Measurements from ENCODE around the gene BICD2.

The BICD2 gene

DNA sequence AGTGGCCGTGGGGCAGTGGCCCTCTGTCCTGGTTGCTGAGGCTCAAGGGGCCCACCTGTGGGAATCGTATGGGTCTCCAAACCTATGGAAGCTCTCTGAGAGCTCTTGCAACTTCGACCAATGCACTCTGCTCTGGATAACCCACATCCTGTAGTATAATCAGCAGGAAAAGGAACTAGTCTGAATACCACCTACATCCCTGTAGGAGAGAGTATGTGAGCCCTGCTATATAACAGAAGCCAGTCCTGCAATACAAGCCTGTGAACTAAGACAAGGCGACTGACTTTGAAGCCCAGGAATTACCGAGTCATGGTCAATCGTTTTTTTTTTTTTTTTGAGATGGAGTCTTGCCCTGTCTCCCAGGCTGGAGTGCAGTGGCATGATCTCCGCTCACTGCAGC is 29.8 kb upstream of the BICD2 start:
- no peaks in the 10 kb centered on the region for H3K4me1 ChIP-seq (ENCODE audit: control insufficient read depth, insufficient read depth, low read length)
- H3K4me3 ChIP-seq (ENCODE audit: low read length) = no peak overlapping the region
- no peak overlapping the region for H3K9ac ChIP-seq (ENCODE audit: low read length)
- H3K27me3 ChIP-seq (ENCODE audit: control insufficient read depth, insufficient read depth, low read length) = peaks cover 31% of the 10 kb centered on the region
- H3K36me3 ChIP-seq (ENCODE audit: control insufficient read depth, insufficient read depth, low read length) = no peaks in the 10 kb centered on the region
- H3K9me3 ChIP-seq (ENCODE audit: control insufficient read depth, low read length) = no peaks in the 10 kb centered on the region

DNA sequence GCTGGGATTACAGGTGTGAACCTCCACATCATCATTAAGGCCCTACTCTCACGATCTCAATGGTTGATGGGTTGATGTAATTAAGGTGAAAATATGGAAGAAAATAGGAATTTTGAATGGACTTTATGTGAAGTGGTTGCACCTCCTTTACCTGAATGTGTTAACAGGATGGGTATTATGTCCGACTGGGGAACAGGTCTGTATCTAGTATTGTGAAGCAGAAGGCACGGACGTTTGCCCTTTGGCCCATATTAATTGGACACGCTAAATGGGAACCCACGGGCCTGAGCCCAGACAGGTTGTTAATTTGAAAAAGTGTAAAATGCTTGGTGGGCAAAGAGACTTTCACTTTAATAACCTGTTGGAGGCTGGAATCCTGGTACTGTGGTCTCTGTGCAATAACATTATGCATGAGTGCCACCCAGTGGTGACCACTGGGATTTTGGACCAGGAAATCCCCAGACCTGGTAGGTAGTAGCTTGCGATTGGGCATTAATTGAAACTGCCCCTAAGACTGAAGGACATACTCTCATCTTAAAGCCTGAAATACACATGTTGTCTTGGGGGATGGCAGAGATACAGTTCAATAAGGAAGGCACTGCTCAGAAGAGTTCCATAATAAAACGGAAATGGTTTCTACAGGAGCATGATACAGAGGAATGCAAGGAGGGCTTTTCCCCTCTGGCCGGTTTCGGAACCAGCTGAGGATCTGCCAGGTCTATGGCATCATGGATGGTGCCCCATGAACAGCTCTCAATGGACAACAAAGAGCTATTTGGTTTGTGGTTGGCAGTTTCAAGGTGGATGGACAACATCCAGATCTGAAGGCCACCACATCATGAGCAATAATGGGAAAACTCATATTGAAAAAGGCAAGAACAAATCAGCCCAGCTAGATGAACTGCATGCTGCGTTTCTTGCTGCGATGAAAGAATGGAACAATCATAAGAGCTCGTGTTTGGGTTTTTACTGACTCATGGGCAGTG is 26.2 kb upstream of the BICD2 start:
- Histone ChIP-seq H3K4me3 (ENCODE audit: low read length) (no peak overlapping the region), H3K9me3 (ENCODE audit: control insufficient read depth, low read length) (no peaks in the 10 kb centered on the region), H3K27me3 (ENCODE audit: control insufficient read depth, insufficient read depth, low read length) (peaks cover 10% of the 10 kb centered on the region), H3K36me3 (ENCODE audit: control insufficient read depth, insufficient read depth, low read length) (no peaks in the 10 kb centered on the region), H3K4me1 (ENCODE audit: control insufficient read depth, insufficient read depth, low read length) (no peaks in the 10 kb centered on the region), H3K9ac (ENCODE audit: low read length) (no peak overlapping the region)

DNA sequence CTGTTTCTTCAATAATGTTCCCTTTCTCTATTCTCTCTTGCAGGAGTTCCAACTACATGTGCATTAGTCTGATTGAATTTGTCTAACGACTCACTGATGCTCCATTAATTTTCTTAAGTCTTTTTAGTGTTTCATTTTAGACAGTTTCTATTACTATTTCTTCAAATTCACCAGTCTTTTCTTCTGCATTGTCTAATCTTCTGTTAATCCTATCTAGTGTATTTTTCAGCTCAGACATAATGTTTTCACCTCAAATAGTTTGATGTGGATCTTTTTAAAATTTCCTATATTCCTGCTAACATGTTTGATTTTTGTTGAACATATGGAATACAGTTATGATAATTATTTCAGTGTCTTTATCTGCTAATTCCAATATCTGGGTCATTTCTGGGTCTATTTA is 21.7 kb upstream of the BICD2 start:
- Histone ChIP-seq H3K36me3 (ENCODE audit: control insufficient read depth, insufficient read depth, low read length) (no peaks in the 10 kb centered on the region), H3K9ac (ENCODE audit: low read length) (no peak overlapping the region), H3K4me1 (ENCODE audit: control insufficient read depth, insufficient read depth, low read length) (peaks cover 4% of the 10 kb centered on the region), H3K4me3 (ENCODE audit: low read length) (no peak overlapping the region), H3K9me3 (ENCODE audit: control insufficient read depth, low read length) (no peaks in the 10 kb centered on the region), H3K27me3 (ENCODE audit: control insufficient read depth, insufficient read depth, low read length) (no peaks in the 10 kb centered on the region)

DNA sequence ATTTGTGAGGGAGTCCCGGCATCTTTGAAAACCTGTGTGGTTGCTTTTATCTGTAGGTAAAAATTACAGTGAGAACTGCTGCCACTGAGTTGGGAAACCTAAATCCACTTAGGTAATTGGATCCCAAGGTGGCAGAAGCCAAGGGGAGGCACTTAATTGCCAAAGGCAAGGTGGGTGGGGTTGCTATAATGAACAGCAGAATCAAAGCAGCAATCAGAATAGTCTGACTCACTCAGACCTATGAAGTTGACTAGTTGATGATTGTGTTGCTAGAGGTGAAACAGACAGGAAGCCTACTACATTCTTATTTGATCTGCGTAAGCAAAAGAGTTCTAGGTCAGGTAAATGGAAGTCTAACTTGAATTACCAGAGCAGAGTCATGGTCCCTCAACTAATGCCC is 17.3 kb upstream of the BICD2 start:
- Histone ChIP-seq H3K4me1 (ENCODE audit: control insufficient read depth, insufficient read depth, low read length) (peaks cover 4% of the 10 kb centered on the region), H3K9ac (ENCODE audit: low read length) (no peak overlapping the region), H3K9me3 (ENCODE audit: control insufficient read depth, low read length) (no peaks in the 10 kb centered on the region), H3K27me3 (ENCODE audit: control insufficient read depth, insufficient read depth, low read length) (no peaks in the 10 kb centered on the region), H3K4me3 (ENCODE audit: low read length) (no peak overlapping the region), H3K36me3 (ENCODE audit: control insufficient read depth, insufficient read depth, low read length) (no peaks in the 10 kb centered on the region)

DNA sequence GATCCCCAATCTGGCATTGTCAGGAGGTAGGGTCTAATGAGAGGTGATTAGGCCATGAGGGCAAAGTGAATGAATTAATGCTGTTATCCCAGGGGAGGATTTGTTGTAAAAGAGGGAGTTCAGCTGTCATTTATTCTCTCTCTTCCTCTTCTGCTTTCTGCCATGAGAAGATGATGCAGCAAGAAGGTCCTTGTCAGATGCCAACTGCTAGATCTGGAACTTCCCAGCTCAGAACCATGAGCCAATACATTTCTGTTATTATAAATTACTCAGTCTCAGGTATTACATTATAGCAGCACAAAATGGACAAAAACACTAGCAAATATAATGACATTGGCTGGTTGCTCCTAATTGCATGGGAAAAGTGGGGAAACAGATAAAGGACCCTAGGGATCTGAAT is 15.6 kb upstream of the BICD2 start:
- Histone ChIP-seq H3K36me3 (ENCODE audit: control insufficient read depth, insufficient read depth, low read length) (no peaks in the 10 kb centered on the region), H3K9me3 (ENCODE audit: control insufficient read depth, low read length) (no peaks in the 10 kb centered on the region), H3K27me3 (ENCODE audit: control insufficient read depth, insufficient read depth, low read length) (no peaks in the 10 kb centered on the region), H3K4me3 (ENCODE audit: low read length) (no peak overlapping the region), H3K9ac (ENCODE audit: low read length) (no peak overlapping the region), H3K4me1 (ENCODE audit: control insufficient read depth, insufficient read depth, low read length) (peaks cover 4% of the 10 kb centered on the region)

DNA sequence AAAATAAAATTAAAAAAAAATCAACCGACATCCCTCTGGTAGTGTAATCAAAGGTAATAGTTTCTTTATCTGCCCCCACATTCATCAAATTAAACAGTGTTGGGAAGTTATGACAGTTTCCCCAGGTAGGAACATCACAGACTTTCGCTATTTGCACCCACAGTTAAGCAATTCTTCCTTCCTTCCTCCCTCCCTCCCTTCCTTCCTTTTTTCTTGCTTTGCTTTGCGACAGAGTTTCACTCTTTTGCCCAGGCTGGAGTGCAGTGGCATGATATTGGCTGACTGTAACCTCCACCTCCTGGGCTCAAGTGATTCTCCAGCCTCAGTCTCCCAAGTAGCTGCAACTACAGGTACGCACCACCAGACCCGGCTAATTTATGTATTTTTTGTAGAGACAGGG is 10.8 kb upstream of the BICD2 start:
- H3K4me3 ChIP-seq (ENCODE audit: low read length) = no peak overlapping the region
- no peaks in the 10 kb centered on the region for H3K27me3 ChIP-seq (ENCODE audit: control insufficient read depth, insufficient read depth, low read length)
- H3K36me3 ChIP-seq (ENCODE audit: control insufficient read depth, insufficient read depth, low read length) = no peaks in the 10 kb centered on the region
- no peaks in the 10 kb centered on the region for H3K9me3 ChIP-seq (ENCODE audit: control insufficient read depth, low read length)
- H3K9ac ChIP-seq (ENCODE audit: low read length) = no peak overlapping the region
- peaks cover 7% of the 10 kb centered on the region for H3K4me1 ChIP-seq (ENCODE audit: control insufficient read depth, insufficient read depth, low read length)

DNA sequence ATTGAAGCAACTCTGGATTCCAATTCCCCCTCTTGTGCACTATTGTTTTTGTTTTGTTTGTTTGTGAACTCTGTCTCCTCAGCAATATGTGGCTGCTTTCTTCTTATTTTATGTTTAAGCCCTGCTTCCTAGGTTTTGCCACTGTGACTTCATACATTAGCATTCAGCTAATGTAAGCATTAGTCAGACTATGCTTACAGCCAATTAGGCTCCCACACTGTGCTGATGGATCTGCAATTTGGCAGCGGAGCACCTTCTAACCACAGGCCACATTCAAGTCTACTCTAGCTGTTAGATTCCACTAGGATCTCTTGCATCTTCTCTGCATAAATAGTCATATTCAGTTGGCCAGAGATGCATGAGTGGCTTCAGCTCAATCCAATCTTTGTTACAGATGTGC is 9.6 kb upstream of the BICD2 start:
- Histone ChIP-seq H3K9me3 (ENCODE audit: control insufficient read depth, low read length) (no peaks in the 10 kb centered on the region), H3K9ac (ENCODE audit: low read length) (no peak overlapping the region), H3K4me3 (ENCODE audit: low read length) (no peak overlapping the region), H3K4me1 (ENCODE audit: control insufficient read depth, insufficient read depth, low read length) (peaks cover 16% of the 10 kb centered on the region), H3K27me3 (ENCODE audit: control insufficient read depth, insufficient read depth, low read length) (no peaks in the 10 kb centered on the region), H3K36me3 (ENCODE audit: control insufficient read depth, insufficient read depth, low read length) (no peaks in the 10 kb centered on the region)

DNA sequence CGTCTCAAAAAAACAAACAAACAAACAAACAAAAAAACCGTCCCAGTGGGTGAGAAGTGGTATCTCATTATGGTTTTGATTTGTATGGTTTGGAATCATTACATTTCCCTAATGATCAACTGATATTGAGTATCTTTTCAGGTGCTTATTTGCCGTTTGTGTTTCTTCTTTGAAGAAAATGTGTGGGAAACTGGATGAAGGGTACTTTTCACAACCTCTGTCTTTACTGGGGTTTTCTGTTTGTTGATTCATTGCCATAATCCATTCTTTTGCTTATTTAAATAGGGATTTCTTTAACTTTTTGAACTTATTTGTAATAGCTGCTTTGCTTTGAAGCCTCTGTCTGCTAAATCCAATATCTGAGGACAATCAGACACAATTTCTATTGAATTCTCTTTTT is 9.2 kb upstream of the BICD2 start:
- H3K4me1 ChIP-seq (ENCODE audit: control insufficient read depth, insufficient read depth, low read length) = peaks cover 16% of the 10 kb centered on the region
- no peak overlapping the region for H3K9ac ChIP-seq (ENCODE audit: low read length)

DNA sequence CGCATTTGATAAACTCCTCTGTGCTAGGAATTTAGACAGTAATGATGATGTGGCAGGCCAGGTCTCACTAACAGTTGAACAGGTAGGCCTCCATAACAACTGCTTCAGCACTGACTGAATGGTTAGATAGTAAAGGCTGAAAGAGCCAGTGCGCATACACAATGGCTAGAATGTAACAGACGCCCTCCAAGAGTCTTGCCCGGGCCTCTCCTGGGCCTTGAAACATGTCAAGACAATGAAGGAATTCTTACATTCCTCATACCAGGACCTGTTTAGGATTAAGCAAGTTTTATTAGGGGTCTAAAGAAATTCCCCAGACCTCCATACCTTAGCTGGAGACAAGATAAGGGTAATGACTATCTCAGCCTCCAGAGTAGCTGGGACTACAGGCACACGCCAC is 6.7 kb upstream of the BICD2 start:
- H3K9ac ChIP-seq (ENCODE audit: low read length) = no peak overlapping the region
- H3K27me3 ChIP-seq (ENCODE audit: control insufficient read depth, insufficient read depth, low read length) = no peaks in the 10 kb centered on the region
- H3K4me3 ChIP-seq (ENCODE audit: low read length) = no peak overlapping the region
- H3K9me3 ChIP-seq (ENCODE audit: control insufficient read depth, low read length) = no peaks in the 10 kb centered on the region
- H3K36me3 ChIP-seq (ENCODE audit: control insufficient read depth, insufficient read depth, low read length) = no peaks in the 10 kb centered on the region
- H3K4me1 ChIP-seq (ENCODE audit: control insufficient read depth, insufficient read depth, low read length) = peaks cover 37% of the 10 kb centered on the region

More for the DNA sequence above, 9.2 kb upstream of the BICD2 start:
- Histone ChIP-seq H3K36me3 (ENCODE audit: control insufficient read depth, insufficient read depth, low read length) (no peaks in the 10 kb centered on the region), H3K9me3 (ENCODE audit: control insufficient read depth, low read length) (no peaks in the 10 kb centered on the region), H3K4me3 (ENCODE audit: low read length) (no peak overlapping the region), H3K27me3 (ENCODE audit: control insufficient read depth, insufficient read depth, low read length) (no peaks in the 10 kb centered on the region)

DNA sequence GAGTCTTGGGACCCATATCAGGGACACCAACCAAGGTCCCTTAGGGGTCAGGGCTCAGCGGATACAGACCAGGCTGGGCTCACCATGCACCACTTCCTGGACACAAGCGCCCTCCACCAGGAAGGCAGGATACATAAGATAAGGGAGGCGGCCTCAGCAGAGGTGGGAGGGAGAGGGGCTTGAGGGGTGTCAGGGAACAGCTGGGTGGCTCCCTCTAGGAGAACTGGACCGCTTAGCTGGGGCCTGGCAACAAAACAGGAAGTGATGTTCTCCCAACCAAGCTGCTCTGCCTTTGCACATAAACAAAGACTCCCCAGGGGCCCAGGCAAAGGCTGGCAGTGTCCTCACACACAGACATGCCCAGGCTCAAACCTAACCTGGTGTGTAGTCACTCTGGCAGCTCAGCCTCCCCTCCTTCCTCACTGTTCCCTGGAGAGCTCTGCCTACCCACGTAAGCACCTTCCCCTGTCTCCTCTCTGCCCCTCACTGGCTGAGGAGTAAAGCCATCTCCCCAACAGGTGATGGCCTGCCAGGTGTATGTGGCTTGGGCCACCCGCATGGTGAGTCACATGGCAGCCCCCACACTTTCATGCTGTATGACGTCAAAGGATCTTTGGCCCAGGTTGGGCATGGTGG is 5.8 kb upstream of the BICD2 start:
- H3K27me3 ChIP-seq (ENCODE audit: control insufficient read depth, insufficient read depth, low read length) = no peaks in the 10 kb centered on the region
- H3K36me3 ChIP-seq (ENCODE audit: control insufficient read depth, insufficient read depth, low read length) = no peaks in the 10 kb centered on the region
- peaks cover 46% of the 10 kb centered on the region for H3K4me1 ChIP-seq (ENCODE audit: control insufficient read depth, insufficient read depth, low read length)
- H3K4me3 ChIP-seq (ENCODE audit: low read length) = no peak overlapping the region
- no peak overlapping the region for H3K9ac ChIP-seq (ENCODE audit: low read length)
- no peaks in the 10 kb centered on the region for H3K9me3 ChIP-seq (ENCODE audit: control insufficient read depth, low read length)

DNA sequence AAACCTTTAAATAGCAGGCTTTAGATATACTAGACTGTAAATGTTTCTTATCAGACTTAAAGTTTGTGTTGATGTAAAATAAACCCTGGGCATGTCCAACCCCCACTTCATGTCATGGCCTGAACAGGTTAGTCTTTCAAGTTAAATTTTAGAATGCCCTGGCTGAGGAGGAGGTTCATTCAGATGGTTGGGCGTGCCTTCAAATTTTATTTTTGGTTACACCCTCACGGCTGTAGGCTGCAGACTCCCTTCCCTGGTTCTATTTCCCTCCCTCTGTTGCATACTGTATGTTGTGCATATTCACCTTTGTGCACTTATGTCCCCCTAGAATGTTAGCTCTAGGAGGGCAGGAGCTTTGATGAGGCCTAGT is 5.3 kb upstream of the BICD2 start:
- no peak overlapping the region for H3K4me3 ChIP-seq (ENCODE audit: low read length)
- peaks cover 46% of the 10 kb centered on the region for H3K4me1 ChIP-seq (ENCODE audit: control insufficient read depth, insufficient read depth, low read length)
- no peaks in the 10 kb centered on the region for H3K9me3 ChIP-seq (ENCODE audit: control insufficient read depth, low read length)
- no peak overlapping the region for H3K9ac ChIP-seq (ENCODE audit: low read length)
- no peaks in the 10 kb centered on the region for H3K27me3 ChIP-seq (ENCODE audit: control insufficient read depth, insufficient read depth, low read length)
- H3K36me3 ChIP-seq (ENCODE audit: control insufficient read depth, insufficient read depth, low read length) = no peaks in the 10 kb centered on the region

DNA sequence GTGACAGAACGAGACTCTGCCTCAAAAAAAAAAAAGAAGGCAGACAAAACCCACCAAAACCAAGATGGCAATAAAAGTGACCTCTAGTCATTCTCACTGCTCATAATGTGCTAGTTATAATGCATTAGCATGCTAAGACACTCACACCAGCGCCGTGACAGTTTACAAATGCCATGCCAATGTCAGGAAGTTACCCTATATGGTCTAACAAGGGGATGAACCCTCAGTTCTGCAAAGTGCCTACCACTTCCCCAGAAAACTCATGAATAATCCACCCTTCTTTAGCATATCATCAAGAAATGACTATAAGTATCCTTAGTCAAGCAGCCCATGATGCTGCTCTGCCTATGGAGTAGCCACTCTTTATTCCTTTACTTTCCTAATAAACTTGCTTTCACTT is 4.7 kb upstream of the BICD2 start:
- Histone ChIP-seq H3K9me3 (ENCODE audit: control insufficient read depth, low read length) (no peaks in the 10 kb centered on the region), H3K4me1 (ENCODE audit: control insufficient read depth, insufficient read depth, low read length) (peaks cover 46% of the 10 kb centered on the region), H3K9ac (ENCODE audit: low read length) (no peak overlapping the region), H3K36me3 (ENCODE audit: control insufficient read depth, insufficient read depth, low read length) (no peaks in the 10 kb centered on the region), H3K4me3 (ENCODE audit: low read length) (no peak overlapping the region), H3K27me3 (ENCODE audit: control insufficient read depth, insufficient read depth, low read length) (no peaks in the 10 kb centered on the region)

All from mucosa of stomach (tissue), 1 donor.